ENCODE data around the gene KCNN4. TPM values are rescaled to one million over a fixed set of nuclear protein-coding genes. Genes with fewer than 3 reads are reported as not detected.

Gene KCNN4
- total and polyA plus RNA-seq, 2 donors from 2014 or later, result 0.80 to 6.1 TPM

DNA sequence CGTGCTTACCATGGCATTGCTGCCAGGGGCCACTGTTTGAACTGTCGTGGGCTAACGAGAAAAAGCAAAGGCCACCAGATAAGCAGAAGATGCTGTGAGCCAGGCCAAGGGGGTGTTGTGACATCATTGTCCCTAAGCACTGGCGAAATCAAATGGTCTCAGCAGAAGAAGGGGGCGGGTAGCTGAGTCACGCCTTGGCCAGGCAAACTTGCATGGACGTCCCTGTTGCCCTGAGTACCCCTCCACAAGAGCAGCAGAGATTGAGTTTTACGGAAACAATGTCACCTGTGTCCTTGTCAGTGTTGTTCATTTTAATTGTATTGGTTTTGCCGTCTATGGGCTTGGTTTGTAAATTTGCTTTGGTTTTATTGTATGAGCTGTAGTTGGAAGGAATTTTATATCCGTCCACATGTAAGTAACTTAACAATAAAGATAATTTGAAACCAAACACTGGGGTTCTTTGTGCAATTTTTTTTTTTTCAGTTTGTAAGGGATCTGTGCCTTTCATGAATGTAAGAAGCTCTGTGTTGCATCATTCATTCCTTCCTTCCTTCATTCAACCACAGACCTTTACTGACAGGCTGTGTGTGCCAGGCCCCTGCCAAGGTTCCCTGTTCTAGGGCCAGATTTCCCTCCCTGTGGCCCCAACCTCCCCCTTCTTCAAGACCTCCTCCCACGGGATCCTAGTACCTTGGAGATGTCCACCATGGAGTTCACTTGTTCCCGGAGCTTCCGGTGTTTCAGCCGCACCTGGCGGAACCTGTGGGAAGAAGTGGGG is 12.3 kb downstream of the KCNN4 start:
- Histone ChIP-seq H3K27me3 (ENCODE audit: control insufficient read depth, insufficient read depth, low read length) (no peaks in the 10 kb centered on the region), H3K9me3 (ENCODE audit: control insufficient read depth in 2 of 3, insufficient read depth in 1 of 3, low read length in 3 of 3) (no peaks in the 10 kb centered on the region), H3K9ac (ENCODE audit: low read length in 3 of 3) (no peak overlapping the region), H3K4me3 (ENCODE audit: low read length in 3 of 3) (no peak overlapping the region), H3K27ac (ENCODE audit: low read depth in 2 of 2, low read length in 2 of 2) (no peak overlapping the region), H3K4me1 (ENCODE audit: control insufficient read depth in 2 of 3, insufficient read depth in 2 of 3, low read depth in 1 of 3, low read length in 3 of 3) (no peaks in the 10 kb centered on the region), H3K36me3 (ENCODE audit: control insufficient read depth in 2 of 3, insufficient read depth in 3 of 3, low read length in 3 of 3) (no peaks in the 10 kb centered on the region)
- DNase-seq (peak in 1 of 5 donors; percentile 31), FAIRE-seq (no peak)
- TF ChIP-seq, protein P1, sequence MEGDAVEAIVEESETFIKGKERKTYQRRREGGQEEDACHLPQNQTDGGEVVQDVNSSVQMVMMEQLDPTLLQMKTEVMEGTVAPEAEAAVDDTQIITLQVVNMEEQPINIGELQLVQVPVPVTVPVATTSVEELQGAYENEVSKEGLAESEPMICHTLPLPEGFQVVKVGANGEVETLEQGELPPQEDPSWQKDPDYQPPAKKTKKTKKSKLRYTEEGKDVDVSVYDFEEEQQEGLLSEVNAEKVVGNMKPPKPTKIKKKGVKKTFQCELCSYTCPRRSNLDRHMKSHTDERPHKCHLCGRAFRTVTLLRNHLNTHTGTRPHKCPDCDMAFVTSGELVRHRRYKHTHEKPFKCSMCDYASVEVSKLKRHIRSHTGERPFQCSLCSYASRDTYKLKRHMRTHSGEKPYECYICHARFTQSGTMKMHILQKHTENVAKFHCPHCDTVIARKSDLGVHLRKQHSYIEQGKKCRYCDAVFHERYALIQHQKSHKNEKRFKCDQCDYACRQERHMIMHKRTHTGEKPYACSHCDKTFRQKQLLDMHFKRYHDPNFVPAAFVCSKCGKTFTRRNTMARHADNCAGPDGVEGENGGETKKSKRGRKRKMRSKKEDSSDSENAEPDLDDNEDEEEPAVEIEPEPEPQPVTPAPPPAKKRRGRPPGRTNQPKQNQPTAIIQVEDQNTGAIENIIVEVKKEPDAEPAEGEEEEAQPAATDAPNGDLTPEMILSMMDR (IDR thresholded peaks at IDR 0.05; ENCODE audit: borderline replicate concordance, extremely low read depth, insufficient read depth), result no peak
- intact Hi-C loops (cut with DNase I), result no loop called here

DNA sequence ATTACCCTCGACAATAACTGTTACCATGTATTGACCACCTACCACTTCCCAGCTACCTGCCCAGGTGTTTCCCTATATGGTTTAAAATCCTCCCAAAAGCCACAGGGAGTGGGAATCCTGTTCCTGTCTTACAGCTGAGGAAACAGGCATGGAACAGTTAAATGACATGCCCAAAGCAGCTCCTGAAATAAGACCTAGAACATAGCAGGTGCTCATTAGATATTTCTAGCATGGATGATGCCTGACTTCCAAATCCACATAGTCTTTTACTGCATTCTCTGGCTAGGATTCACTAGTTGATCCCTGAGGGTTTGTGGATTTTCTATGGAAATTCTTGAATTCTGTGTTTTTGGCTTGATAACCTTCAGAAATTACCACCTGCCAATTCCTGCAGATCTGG is 13.0 kb downstream of the KCNN4 start:
- no peaks in the 10 kb centered on the region for H3K27me3 ChIP-seq (ENCODE audit: control insufficient read depth, insufficient read depth, low read length)
- H3K36me3 ChIP-seq (ENCODE audit: control insufficient read depth in 2 of 3, insufficient read depth in 3 of 3, low read length in 3 of 3), result no peaks in the 10 kb centered on the region
- no peaks in the 10 kb centered on the region for H3K4me1 ChIP-seq (ENCODE audit: control insufficient read depth in 2 of 3, insufficient read depth in 2 of 3, low read depth in 1 of 3, low read length in 3 of 3)
- TF ChIP-seq, protein P1 (IDR thresholded peaks at IDR 0.05; ENCODE audit: borderline replicate concordance, extremely low read depth, insufficient read depth), result no peak
- H3K4me3 ChIP-seq (ENCODE audit: low read length in 3 of 3), result no peak overlapping the region
- no peak overlapping the region for H3K9ac ChIP-seq (ENCODE audit: low read length in 3 of 3)
- DNase-seq (no peak), FAIRE-seq (no peak)
- intact Hi-C loops (cut with DNase I), result no loop called here
- no peak overlapping the region for H3K27ac ChIP-seq (ENCODE audit: low read depth in 2 of 2, low read length in 2 of 2)
- H3K9me3 ChIP-seq (ENCODE audit: control insufficient read depth in 2 of 3, insufficient read depth in 1 of 3, low read length in 3 of 3), result no peaks in the 10 kb centered on the region

DNA sequence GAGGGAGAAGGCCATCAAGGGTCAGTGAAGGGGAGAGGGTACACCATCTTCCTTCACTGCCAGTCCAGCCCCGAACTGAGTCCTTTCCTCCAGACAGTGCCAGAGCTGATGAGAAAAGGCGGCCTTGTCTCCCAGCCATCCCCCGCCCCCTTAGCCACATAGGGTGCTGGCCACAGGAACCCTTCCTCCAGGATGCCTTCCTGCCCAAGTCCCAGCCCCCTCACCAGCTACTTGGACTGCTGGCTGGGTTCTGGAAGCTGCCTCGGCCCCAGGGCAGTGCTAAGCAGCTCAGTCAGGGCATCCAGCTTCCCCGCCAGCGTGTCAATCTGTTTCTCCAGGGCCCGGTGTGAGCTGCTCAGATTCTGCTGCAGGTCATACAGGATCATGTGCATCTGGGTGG is 13.5 kb downstream of the KCNN4 start:
- FAIRE-seq (no peak), DNase-seq (no peak)
- Histone ChIP-seq H3K27me3 (ENCODE audit: control insufficient read depth, insufficient read depth, low read length) (no peaks in the 10 kb centered on the region), H3K4me1 (ENCODE audit: control insufficient read depth in 2 of 3, insufficient read depth in 2 of 3, low read depth in 1 of 3, low read length in 3 of 3) (no peaks in the 10 kb centered on the region), H3K27ac (ENCODE audit: low read depth in 2 of 2, low read length in 2 of 2) (no peak overlapping the region), H3K36me3 (ENCODE audit: control insufficient read depth in 2 of 3, insufficient read depth in 3 of 3, low read length in 3 of 3) (no peaks in the 10 kb centered on the region), H3K4me3 (ENCODE audit: low read length in 3 of 3) (no peak overlapping the region), H3K9ac (ENCODE audit: low read length in 3 of 3) (no peak overlapping the region), H3K9me3 (ENCODE audit: control insufficient read depth in 2 of 3, insufficient read depth in 1 of 3, low read length in 3 of 3) (no peaks in the 10 kb centered on the region)
- TF ChIP-seq, protein P1 (IDR thresholded peaks at IDR 0.05; ENCODE audit: borderline replicate concordance, extremely low read depth, insufficient read depth), result no peak
- intact Hi-C loops (cut with DNase I), result no loop called here

DNA sequence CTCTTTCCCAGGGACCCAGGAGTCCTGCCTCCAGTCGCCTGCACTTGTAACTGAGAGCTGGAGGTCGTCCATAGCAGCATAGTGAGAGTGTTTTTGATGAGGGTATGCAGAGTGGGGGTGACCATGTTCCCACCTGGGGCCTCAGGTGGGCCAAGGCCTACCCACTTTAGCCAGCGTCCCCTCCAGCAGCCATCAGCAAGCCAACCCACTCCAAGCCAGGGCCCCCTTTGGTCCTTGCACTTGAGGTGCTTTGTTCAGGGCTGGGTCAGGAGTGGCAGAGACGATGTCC is 14.1 kb downstream of the KCNN4 start:
- H3K27ac ChIP-seq (ENCODE audit: low read depth in 2 of 2, low read length in 2 of 2), result no peak overlapping the region

More for the DNA sequence above, 14.1 kb downstream of the KCNN4 start:
- no peaks in the 10 kb centered on the region for H3K9me3 ChIP-seq (ENCODE audit: control insufficient read depth in 2 of 3, insufficient read depth in 1 of 3, low read length in 3 of 3)
- no peaks in the 10 kb centered on the region for H3K36me3 ChIP-seq (ENCODE audit: control insufficient read depth in 2 of 3, insufficient read depth in 3 of 3, low read length in 3 of 3)
- DNase-seq (no peak), FAIRE-seq (no peak)
- no peaks in the 10 kb centered on the region for H3K4me1 ChIP-seq (ENCODE audit: control insufficient read depth in 2 of 3, insufficient read depth in 2 of 3, low read depth in 1 of 3, low read length in 3 of 3)
- no peak overlapping the region for H3K4me3 ChIP-seq (ENCODE audit: low read length in 3 of 3)
- TF ChIP-seq, protein P1 (IDR thresholded peaks at IDR 0.05; ENCODE audit: borderline replicate concordance, extremely low read depth, insufficient read depth), result no peak
- no peaks in the 10 kb centered on the region for H3K27me3 ChIP-seq (ENCODE audit: control insufficient read depth, insufficient read depth, low read length)
- H3K9ac ChIP-seq (ENCODE audit: low read length in 3 of 3), result no peak overlapping the region
- intact Hi-C loops (cut with DNase I), result no loop called here
